ENCODE results near the gene SLC30A7.
"Not testable (repeated sequence)": the region's sequence is repeated elsewhere in the genome, so short reads cannot be mapped to it uniquely, and the experiment has no call there.

DNA sequence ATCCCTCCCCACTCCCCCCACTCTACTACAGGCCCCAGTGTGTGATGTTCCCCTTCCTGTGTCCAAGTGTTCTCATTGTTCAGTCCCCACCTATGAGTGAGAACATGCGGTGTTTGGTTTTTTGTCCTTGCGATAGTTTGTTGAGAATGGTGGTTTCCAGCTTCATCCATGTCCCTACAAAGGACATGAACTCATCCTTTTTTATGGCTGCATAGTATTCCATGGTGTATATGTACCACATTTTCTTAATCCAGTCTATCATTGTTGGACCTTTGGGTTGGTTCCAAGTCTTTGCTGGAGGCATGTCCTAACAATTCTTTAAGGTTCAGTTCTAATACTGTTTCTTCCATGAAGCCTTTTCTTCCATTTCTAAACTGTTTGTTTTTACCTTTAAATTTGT, 37.7 kb downstream of the SLC30A7 start:
- TF ChIP-seq, protein P1, sequence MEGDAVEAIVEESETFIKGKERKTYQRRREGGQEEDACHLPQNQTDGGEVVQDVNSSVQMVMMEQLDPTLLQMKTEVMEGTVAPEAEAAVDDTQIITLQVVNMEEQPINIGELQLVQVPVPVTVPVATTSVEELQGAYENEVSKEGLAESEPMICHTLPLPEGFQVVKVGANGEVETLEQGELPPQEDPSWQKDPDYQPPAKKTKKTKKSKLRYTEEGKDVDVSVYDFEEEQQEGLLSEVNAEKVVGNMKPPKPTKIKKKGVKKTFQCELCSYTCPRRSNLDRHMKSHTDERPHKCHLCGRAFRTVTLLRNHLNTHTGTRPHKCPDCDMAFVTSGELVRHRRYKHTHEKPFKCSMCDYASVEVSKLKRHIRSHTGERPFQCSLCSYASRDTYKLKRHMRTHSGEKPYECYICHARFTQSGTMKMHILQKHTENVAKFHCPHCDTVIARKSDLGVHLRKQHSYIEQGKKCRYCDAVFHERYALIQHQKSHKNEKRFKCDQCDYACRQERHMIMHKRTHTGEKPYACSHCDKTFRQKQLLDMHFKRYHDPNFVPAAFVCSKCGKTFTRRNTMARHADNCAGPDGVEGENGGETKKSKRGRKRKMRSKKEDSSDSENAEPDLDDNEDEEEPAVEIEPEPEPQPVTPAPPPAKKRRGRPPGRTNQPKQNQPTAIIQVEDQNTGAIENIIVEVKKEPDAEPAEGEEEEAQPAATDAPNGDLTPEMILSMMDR (IDR thresholded peaks at IDR 0.05): not testable (repeated sequence)
- not testable (repeated sequence) for TF ChIP-seq POLR2A (IDR thresholded peaks at IDR 0.05)

All from testis (tissue), 2 donors.